NCI-H82 treated with DMSO at 0.1 percent for 48 hours (cell line): Measurements from ENCODE around the gene PDZD8.

ENCODE experiments used
- DNase-seq: peaks from one replicate; lab custom pipeline; 2025; ENCODE audit not compliant: unreplicated experiment; lab: John Stamatoyannopoulos, UW

Gene PDZD8

GRCh38 chr10:117375360-117376178 is at the start of gene PDZD8:
Gene PDZD8 (minus strand): TSS chr10:117375440. CDS start chr10:117375227, 213 bp downstream.
- DNase-seq = peak; percentile 42

- no peak for DNase-seq
Observed at GRCh38 chr10:117424171-117424570, 48.9 kb upstream of the PDZD8 start.

GRCh38 chr10:117421985-117422384 is 46.7 kb upstream of the PDZD8 start:
- no peak for DNase-seq

- no peak for DNase-seq
Observed at GRCh38 chr10:117420768-117421167, 45.5 kb upstream of the PDZD8 start.

- DNase-seq = no peak
Observed at GRCh38 chr10:117419921-117420320, 44.7 kb upstream of the PDZD8 start.

- DNase-seq = no peak
Observed at GRCh38 chr10:117419159-117419558, 43.9 kb upstream of the PDZD8 start.

- no peak for DNase-seq
Observed at GRCh38 chr10:117418121-117418520, 42.9 kb upstream of the PDZD8 start.

GRCh38 chr10:117417196-117417595 is 42.0 kb upstream of the PDZD8 start:
- DNase-seq = no peak

GRCh38 chr10:117413928-117414618 is 38.8 kb upstream of the PDZD8 start:
- DNase-seq = no peak

GRCh38 chr10:117412469-117413010 is 37.3 kb upstream of the PDZD8 start:
- DNase-seq = no peak

- DNase-seq = no peak
Observed at GRCh38 chr10:117411479-117412399, 36.5 kb upstream of the PDZD8 start.

- no peak for DNase-seq
Observed at GRCh38 chr10:117410557-117410956, 35.3 kb upstream of the PDZD8 start.

GRCh38 chr10:117409549-117410305 is 34.5 kb upstream of the PDZD8 start:
- DNase-seq = no peak

- DNase-seq = no peak
Observed at GRCh38 chr10:117408436-117409384, 33.5 kb upstream of the PDZD8 start.

- no peak for DNase-seq
Observed at GRCh38 chr10:117405730-117406129, 30.5 kb upstream of the PDZD8 start.

- no peak for DNase-seq
Observed at GRCh38 chr10:117400329-117400728, 25.1 kb upstream of the PDZD8 start.

GRCh38 chr10:117399341-117400196 is 24.3 kb upstream of the PDZD8 start:
- no peak for DNase-seq

- no peak for DNase-seq
Observed at GRCh38 chr10:117398029-117398428, 22.8 kb upstream of the PDZD8 start.
